GM18508 (cell line): Measurements from ENCODE around the gene CDC14A.

ENCODE experiments used
- ATAC-seq: cut with Tn5 transposase; IDR thresholded peaks from one replicate; pipeline ENCODE4 v1.9.1; 2021; ENCODE audit warnings: moderate number of reproducible peaks; ENCODE audit not compliant: insufficient read depth, unreplicated experiment

Gene CDC14A

GRCh38 chr1:100523038-100523652 is 170.8 kb downstream of the CDC14A start:
- ATAC-seq, result peak; percentile 88

GRCh38 chr1:100524355-100524754 is 172.0 kb downstream of the CDC14A start:
- no peak for ATAC-seq

GRCh38 chr1:100526894-100527293 is 174.6 kb downstream of the CDC14A start:
- ATAC-seq, result no peak

- ATAC-seq, result no peak
Observed at GRCh38 chr1:100528871-100529270, 176.6 kb downstream of the CDC14A start.

GRCh38 chr1:100530141-100530540 is 177.8 kb downstream of the CDC14A start:
- no peak for ATAC-seq

GRCh38 chr1:100530880-100531487 is 178.7 kb downstream of the CDC14A start:
- ATAC-seq, result peak; percentile 79

- ATAC-seq, result no peak
Observed at GRCh38 chr1:100532645-100533044, 180.3 kb downstream of the CDC14A start.

GRCh38 chr1:100535264-100535663 is 183.0 kb downstream of the CDC14A start:
- ATAC-seq, result no peak

- peak; percentile 93 for ATAC-seq
Observed at GRCh38 chr1:100536031-100536430, 183.7 kb downstream of the CDC14A start.

GRCh38 chr1:100538913-100539835 is 186.9 kb downstream of the CDC14A start:
- ATAC-seq, result no peak

GRCh38 chr1:100539836-100540536 is 187.7 kb downstream of the CDC14A start:
- no peak for ATAC-seq

- no peak for ATAC-seq
Observed at GRCh38 chr1:100542285-100542684, 190.0 kb downstream of the CDC14A start.

- ATAC-seq, result no peak
Observed at GRCh38 chr1:100543640-100544039, 191.3 kb downstream of the CDC14A start.

GRCh38 chr1:100544791-100545190 is 192.5 kb downstream of the CDC14A start:
- no peak for ATAC-seq

- ATAC-seq, result no peak
Observed at GRCh38 chr1:100545855-100546254, 193.5 kb downstream of the CDC14A start.

- ATAC-seq, result no peak
Observed at GRCh38 chr1:100552031-100552430, 199.7 kb downstream of the CDC14A start.

- ATAC-seq, result no peak
Observed at GRCh38 chr1:100552922-100553321, 200.6 kb downstream of the CDC14A start.

GRCh38 chr1:100556181-100556580 is 203.9 kb downstream of the CDC14A start:
- ATAC-seq, result no peak

GRCh38 chr1:100556925-100557605 is 204.8 kb downstream of the CDC14A start:
- ATAC-seq, result no peak

- no peak for ATAC-seq
Observed at GRCh38 chr1:100557606-100557953, 205.3 kb downstream of the CDC14A start.
